Kidney capillary endothelial cell (primary cell): ENCODE measurements around the gene FICD.

Experiments used
- DNase-seq: peaks from one replicate; pipeline ENCODE4 v3.0.0-alpha.2; 2018; ENCODE audit warnings: low spot score

The FICD gene

GRCh38 chr12:108567406-108568337 lies 52.6 kb downstream of the FICD start:
- DNase-seq = no peak

GRCh38 chr12:108568338-108569154 lies 53.5 kb downstream of the FICD start:
- DNase-seq = no peak
